GM19099 (cell line): ENCODE data around the gene WDR54.

Experiments used
- POLR2A ChIP-seq: IDR thresholded peaks from 3 replicates; pipeline ENCODE4 v1.6.1; 2011; ENCODE audit warnings: low read depth; ENCODE audit not compliant: insufficient read length; ENCODE audit errors: extremely low read depth

Gene WDR54

DNA sequence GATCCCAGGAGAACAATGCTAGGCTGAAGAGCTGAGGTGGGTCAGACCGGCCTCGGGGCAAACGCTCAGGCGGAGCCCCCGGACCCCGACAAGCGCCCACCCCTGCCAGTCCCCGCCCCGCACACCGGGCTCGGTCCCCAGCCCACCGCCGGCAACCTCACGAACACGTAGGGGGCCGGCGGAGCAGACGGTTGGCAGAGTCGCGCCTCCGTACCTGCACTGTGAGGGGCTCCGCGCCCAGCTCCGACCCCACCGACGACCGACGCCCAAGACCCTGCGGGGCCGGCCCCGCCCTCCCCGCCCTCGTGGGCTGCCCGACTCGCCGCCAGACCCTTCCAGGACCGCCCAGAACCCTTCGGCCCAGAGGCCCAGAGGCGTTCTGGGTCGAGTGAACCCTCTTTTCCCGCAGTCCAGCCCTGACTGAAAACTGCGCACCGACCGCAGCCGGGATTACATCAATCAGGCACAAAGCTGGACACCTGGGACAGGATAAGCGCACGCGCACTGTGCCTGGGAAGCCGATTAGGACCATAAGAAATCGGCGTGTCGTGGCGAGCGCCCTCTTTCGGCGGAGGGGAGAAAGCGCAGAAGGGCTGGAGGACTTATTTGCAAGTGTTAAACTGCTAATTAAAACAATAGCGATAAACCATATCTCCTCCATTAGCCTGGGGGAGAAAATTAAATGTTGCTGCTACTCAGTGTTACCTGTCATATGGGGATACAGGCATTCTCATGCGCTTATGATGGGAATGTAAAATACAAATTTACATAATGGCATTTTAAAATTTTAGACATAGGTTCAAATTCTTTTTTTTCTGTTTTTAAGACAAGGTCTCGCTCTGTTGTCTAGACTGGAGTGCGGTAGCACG, 29.7 kb upstream of the WDR54 start:
- peak; percentile 67 for TF ChIP-seq POLR2A

DNA sequence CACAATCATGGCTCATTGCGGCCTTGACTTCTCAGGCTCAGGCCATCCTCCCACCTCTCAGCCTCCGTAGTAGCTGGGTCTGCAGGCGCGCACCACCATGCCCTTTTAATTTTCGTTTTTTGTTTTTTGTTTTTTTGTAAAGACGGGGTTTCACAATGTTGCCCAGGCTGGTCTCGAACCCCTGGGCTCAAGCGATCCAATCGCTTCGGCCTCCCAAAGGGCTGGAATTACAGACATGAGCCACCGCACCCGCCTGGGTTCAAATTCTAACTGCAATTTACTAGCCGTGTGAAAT, 29.1 kb upstream of the WDR54 start:
- no peak for TF ChIP-seq POLR2A

DNA sequence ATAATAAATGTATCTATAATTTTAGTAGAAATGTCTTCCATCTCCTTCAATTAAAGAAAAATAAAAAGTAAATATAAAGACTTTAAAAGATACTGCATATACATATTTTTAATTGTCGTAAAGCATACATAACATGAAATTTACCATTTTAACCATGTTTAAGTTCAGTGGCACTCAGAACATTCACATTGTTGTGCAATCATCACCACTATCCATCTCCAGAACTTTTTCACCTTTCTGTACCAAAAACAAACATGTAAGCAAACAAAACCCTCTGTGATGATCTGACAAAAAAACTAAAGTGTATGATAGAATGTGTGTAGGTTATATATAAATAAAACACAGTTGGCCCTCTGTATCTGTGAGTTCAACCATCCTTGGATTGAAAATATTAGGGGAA, 28.0 kb upstream of the WDR54 start:
- no peak for TF ChIP-seq POLR2A

- TF ChIP-seq POLR2A: no peak
These were observed 25.4 kb upstream of the WDR54 start for GRCh38 chr2:74396149-74396548.

DNA sequence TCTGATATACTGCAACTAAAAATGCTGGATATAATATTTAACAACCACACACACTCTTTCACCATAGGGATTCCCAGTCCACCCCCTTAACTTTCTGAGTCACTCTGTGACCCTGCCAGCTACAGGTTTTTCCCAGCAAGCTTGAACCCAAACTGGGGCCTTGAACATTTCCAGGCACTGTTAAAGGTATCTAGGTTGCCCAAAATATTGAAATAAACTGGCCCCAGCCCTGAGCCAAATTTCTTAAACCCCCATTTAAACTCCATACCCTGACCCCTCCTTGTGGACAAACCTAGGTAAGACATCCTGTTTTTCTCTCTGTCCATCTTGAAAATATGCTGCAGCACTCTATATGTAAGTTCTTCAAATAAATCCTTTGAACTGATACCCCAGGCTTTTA, 21.7 kb upstream of the WDR54 start:
- no peak for TF ChIP-seq POLR2A

GRCh38 chr2:74401891-74402290, 19.6 kb upstream of the WDR54 start:
- TF ChIP-seq POLR2A: no peak

DNA sequence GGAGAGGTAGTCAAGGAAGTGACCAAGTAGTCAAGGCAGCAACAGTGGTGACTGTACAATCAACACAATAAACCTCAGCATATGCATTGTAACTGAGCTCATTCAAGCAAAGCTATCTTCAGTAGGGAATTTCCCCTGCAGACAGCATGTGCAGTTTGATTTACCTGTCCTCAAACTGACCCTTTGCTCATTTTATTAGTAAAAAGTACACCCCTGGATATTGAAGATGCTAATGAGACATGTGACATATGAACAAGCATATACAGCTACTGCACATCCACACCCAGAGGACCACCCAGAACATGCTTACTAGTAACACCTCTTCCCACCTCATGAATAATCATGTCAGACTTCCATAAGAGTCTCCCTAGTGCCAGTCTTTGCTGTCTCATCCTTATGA, 15.5 kb upstream of the WDR54 start:
- no peak for TF ChIP-seq POLR2A

GRCh38 chr2:74407682-74408081, 13.8 kb upstream of the WDR54 start:
- TF ChIP-seq POLR2A: no peak

GRCh38 chr2:74413001-74413698, 8.4 kb upstream of the WDR54 start:
- TF ChIP-seq POLR2A: no peak

GRCh38 chr2:74414441-74414840, 7.1 kb upstream of the WDR54 start:
- TF ChIP-seq POLR2A: no peak

- no peak for TF ChIP-seq POLR2A
These were observed 6.4 kb upstream of the WDR54 start for GRCh38 chr2:74414881-74415761.

GRCh38 chr2:74415762-74416395, 5.7 kb upstream of the WDR54 start:
- TF ChIP-seq POLR2A: no peak

DNA sequence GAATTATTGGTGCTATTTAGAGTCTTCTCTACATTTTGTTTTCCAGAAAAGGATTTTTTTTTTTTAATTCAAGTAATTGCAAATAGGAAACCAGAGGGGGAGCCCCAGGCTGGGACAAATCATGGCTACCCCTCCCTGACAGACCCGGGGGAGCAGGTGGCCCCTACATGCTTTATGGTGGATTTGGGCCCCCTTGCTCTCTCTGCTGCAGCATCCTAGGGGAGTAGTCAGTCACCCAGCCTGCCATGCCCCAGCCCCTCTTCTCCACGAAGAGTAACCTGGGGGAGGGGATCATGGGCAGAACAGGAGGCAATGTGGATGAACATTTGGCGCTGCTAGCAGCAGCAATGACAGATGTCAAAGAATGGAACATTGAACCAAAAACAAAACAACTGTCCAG, 4.8 kb upstream of the WDR54 start:
- TF ChIP-seq POLR2A: no peak

GRCh38 chr2:74417197-74417596, 4.3 kb upstream of the WDR54 start:
- TF ChIP-seq POLR2A: no peak

GRCh38 chr2:74417763-74418162, 3.8 kb upstream of the WDR54 start:
- TF ChIP-seq POLR2A: no peak

DNA sequence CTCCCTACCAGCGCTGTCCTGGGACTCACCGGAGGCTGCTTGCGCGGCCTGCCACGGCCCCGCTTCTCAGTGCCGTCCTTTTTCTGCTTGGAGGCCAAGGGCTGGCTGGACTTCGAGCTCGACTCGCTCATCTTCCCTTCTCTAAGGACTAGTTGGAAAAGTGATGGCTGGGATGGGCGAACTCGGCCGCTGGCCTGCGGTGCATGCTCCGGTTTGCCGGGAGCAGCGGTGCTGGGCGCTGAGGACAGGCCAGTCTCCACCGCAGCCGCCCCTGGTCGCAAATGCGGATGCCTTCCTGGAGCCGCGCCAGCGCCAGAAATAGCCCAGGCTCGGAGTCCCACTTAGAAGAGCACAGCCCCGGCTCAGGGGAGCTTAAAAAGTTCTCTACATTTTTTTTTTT, 3.2 kb upstream of the WDR54 start:
- no peak for TF ChIP-seq POLR2A

DNA sequence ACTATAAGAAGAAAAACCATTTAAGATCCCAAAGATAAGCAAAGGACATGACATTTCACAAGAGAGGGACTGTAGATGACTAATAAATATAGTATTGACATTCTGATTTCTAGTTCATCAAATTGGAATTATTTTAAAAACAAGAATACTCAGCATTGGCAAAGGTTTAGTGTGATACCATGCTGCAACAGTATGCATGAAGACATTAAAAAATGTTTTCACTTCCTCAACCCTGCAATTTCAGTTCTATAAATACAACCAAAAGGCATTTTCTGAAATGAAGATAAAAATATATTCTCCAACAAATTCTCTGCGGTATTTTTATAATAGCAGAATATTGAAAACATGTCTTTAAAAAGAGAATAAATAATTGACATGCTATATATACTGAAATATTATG, 2.2 kb upstream of the WDR54 start:
- no peak for TF ChIP-seq POLR2A
